HEK293T (cell line): ENCODE results near the gene CELF5.

Experiments used
- CTCF ChIA-PET: fragments of 350-600 bp; formaldehyde crosslinking; extraction: SDS; loops from one replicate; lab custom pipeline; 2021; ENCODE audit warnings: antibody characterized with exemption, inconsistent platforms; lab: Yijun Ruan, JAX
- POLR2A ChIA-PET: fragments of 350-600 bp; formaldehyde crosslinking; extraction: SDS; loops from one replicate; lab custom pipeline; 2020; ENCODE audit warnings: antibody characterized with exemption, inconsistent platforms; lab: Yijun Ruan, JAX
- DNase-seq: peaks from one replicate; pipeline ENCODE4 v3.0.0; 2012; ENCODE audit warnings: mixed read lengths; ENCODE audit errors: extremely low spot score
- ARNT ChIP-seq: fragments of 450-650 bp; IDR thresholded peaks from 2 replicates; pipeline ENCODE4 v1.6.1; 2017; ENCODE audit warnings: mild to moderate bottlenecking
- BHLHE40 ChIP-seq: fragments of 450-650 bp; IDR thresholded peaks from 2 replicates; pipeline ENCODE4 v1.6.1; 2016; ENCODE audit warnings: mild to moderate bottlenecking, moderate library complexity, borderline replicate concordance
- CTBP1 ChIP-seq: fragments of 450-650 bp; IDR thresholded peaks from 2 replicates; pipeline ENCODE4 v1.6.1; 2016; ENCODE audit warnings: borderline replicate concordance
- ELF4 ChIP-seq: fragments of 450-650 bp; IDR thresholded peaks from 2 replicates; pipeline ENCODE4 v1.6.1; 2017; ENCODE audit warnings: antibody characterized with exemption
- FOXA1 ChIP-seq: fragments of 450-650 bp; IDR thresholded peaks from 2 replicates; pipeline ENCODE4 v1.6.1; 2016; ENCODE audit warnings: mild to moderate bottlenecking
- FOXK2 ChIP-seq: fragments of 450-650 bp; IDR thresholded peaks from 2 replicates; pipeline ENCODE4 v1.6.1; 2016; ENCODE audit warnings: mild to moderate bottlenecking
- FOXM1 ChIP-seq: fragments of 450-650 bp; IDR thresholded peaks from 2 replicates; pipeline ENCODE4 v1.6.1; 2017; ENCODE audit warnings: mild to moderate bottlenecking, borderline replicate concordance
- HDGF ChIP-seq: fragments of 450-650 bp; IDR thresholded peaks from 2 replicates; pipeline ENCODE4 v1.6.1; 2017; ENCODE audit warnings: antibody characterized with exemption, borderline replicate concordance
- L3MBTL2 ChIP-seq: fragments of 450-650 bp; conservative IDR thresholded peaks from 2 replicates; pipeline ENCODE4 v1.6.1; 2016; ENCODE audit warnings: mild to moderate bottlenecking
- LEF1 ChIP-seq: fragments of 450-650 bp; IDR thresholded peaks from 2 replicates; pipeline ENCODE4 v1.6.1; 2017; ENCODE audit warnings: mild to moderate bottlenecking, borderline replicate concordance
- NFRKB ChIP-seq: fragments of 450-650 bp; IDR thresholded peaks from 2 replicates; pipeline ENCODE4 v1.6.1; 2016; ENCODE audit warnings: mild to moderate bottlenecking, moderate library complexity
- PKNOX1 ChIP-seq: fragments of 450-650 bp; IDR thresholded peaks from 2 replicates; pipeline ENCODE4 v1.6.1; 2016
- SP1 ChIP-seq: fragments of 450-650 bp; IDR thresholded peaks from 2 replicates; pipeline ENCODE4 v1.6.1; 2017
- SUZ12 ChIP-seq: fragments of 450-650 bp; IDR thresholded peaks from 2 replicates; pipeline ENCODE4 v1.6.1; 2016; ENCODE audit warnings: mild to moderate bottlenecking
- TARDBP ChIP-seq: fragments of 450-650 bp; IDR thresholded peaks from 2 replicates; pipeline ENCODE4 v1.6.1; 2016
- ZNF384 ChIP-seq: fragments of 450-650 bp; IDR thresholded peaks from 2 replicates; pipeline ENCODE4 v1.6.1; 2016

CELF5 gene

GRCh38 chr19:3268326-3268725 lies 43.9 kb downstream of the CELF5 start:
- CTCF ChIA-PET, result no interaction called here
- POLR2A ChIA-PET, result no interaction called here
- no peak for TF ChIP-seq CTBP1
- no peak for TF ChIP-seq ELF4
- no peak for TF ChIP-seq NFRKB
- DNase-seq, result no peak

DNA sequence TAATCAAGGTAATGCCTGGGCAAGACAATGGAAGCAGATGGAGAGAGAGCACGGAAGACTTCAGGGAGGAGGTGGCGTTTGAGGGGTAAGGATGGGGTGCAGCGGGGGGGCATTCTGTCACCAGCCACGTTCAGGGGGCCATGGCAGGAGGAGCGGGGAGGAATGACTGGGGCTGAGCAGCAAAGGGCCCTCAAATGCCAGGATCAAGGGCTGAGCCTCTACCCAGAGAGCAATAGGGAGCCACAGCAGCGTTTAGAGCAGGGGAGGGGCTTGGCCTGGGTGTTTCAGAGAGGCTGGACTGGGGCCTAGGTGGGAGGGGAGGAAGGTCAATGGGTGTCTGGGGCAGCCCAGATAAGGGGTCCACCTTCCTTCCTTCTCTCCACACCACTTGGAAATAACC lies 44.3 kb downstream of the CELF5 start:
- TF ChIP-seq CTBP1 (no peak), LEF1 (no peak), SP1 (no peak), L3MBTL2 (no peak), ZNF384 (no peak), ELF4 (no peak), TARDBP (no peak), PKNOX1 (no peak), NFRKB (no peak), HDGF (no peak), FOXM1 (no peak), SUZ12 (no peak), BHLHE40 (no peak), FOXA1 (no peak), FOXK2 (no peak), ARNT (no peak)
- no peak for DNase-seq
- ChIA-PET CTCF (no interaction called here), POLR2A (no interaction called here)

GRCh38 chr19:3269916-3270671 lies 45.6 kb downstream of the CELF5 start:
- no peak for TF ChIP-seq LEF1
- TF ChIP-seq ZNF384, result no peak
- POLR2A ChIA-PET, result no interaction called here
- no peak for DNase-seq
- CTCF ChIA-PET, result no interaction called here

GRCh38 chr19:3270902-3271301 lies 46.4 kb downstream of the CELF5 start:
- CTCF ChIA-PET, result no interaction called here
- POLR2A ChIA-PET, result no interaction called here

GRCh38 chr19:3272401-3272931 lies 48.0 kb downstream of the CELF5 start:
- DNase-seq, result no peak
- ChIA-PET CTCF (no interaction called here), POLR2A (interaction anchor here (1.1 to 1.7 kb wide), 2 partner anchors 12 to 16 kb away, joined by 4 to 5 read pairs; no protein-coding TSS in a partner anchor)
- TF ChIP-seq FOXK2, result no peak
- no peak for TF ChIP-seq SP1
- TF ChIP-seq ZNF384, result no peak
- TF ChIP-seq L3MBTL2, result no peak
- TF ChIP-seq TARDBP, result no peak
- TF ChIP-seq HDGF, result no peak
- no peak for TF ChIP-seq LEF1
- no peak for TF ChIP-seq BHLHE40
- no peak for TF ChIP-seq FOXM1
- no peak for TF ChIP-seq PKNOX1
- no peak for TF ChIP-seq NFRKB
- no peak for TF ChIP-seq SUZ12
- TF ChIP-seq ARNT, result no peak
- TF ChIP-seq FOXA1, result no peak
- TF ChIP-seq CTBP1, result no peak
- no peak for TF ChIP-seq ELF4

More at GRCh38 chr19:3270902-3271301, 46.4 kb downstream of the CELF5 start:
- DNase-seq, result peak; percentile 36
- TF ChIP-seq FOXA1 (no peak), L3MBTL2 (no peak), SP1 (no peak), BHLHE40 (no peak), SUZ12 (no peak), FOXM1 (no peak), FOXK2 (no peak), ELF4 (no peak), CTBP1 (no peak), HDGF (no peak), PKNOX1 (no peak), ARNT (no peak), TARDBP (no peak), ZNF384 (no peak), LEF1 (no peak), NFRKB (no peak)

DNA sequence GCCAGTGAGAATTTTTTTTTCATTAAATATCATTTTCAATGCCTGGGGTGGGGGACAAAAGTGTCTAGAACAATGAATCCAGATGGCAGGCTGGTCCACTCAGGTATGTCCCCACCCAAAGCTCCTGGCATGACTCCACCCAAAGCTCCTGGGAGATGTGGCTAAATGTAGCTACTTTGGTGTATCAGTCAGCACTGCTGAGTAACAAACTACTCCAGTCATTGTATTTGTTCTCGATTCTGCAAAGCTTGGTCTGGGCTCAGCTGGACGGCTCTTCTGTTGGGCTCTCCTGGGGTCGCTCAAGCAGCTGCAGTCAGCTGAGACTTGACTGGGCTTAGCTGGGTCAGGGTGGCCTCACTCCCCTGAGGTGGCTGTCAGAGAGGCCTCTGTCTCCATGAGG lies 48.5 kb downstream of the CELF5 start:
- POLR2A ChIA-PET, result interaction anchor here (1.1 to 1.7 kb wide), 2 partner anchors 11 to 17 kb away, joined by 4 to 5 read pairs; no protein-coding TSS in a partner anchor

More for the DNA sequence above, 48.5 kb downstream of the CELF5 start:
- CTCF ChIA-PET, result no interaction called here
- DNase-seq, result no peak
- TF ChIP-seq SUZ12, result no peak
- TF ChIP-seq FOXM1, result no peak
- no peak for TF ChIP-seq NFRKB
- no peak for TF ChIP-seq SP1
- TF ChIP-seq FOXK2, result no peak
- TF ChIP-seq FOXA1, result no peak
- TF ChIP-seq ELF4, result no peak
- no peak for TF ChIP-seq TARDBP
- TF ChIP-seq PKNOX1, result no peak
- no peak for TF ChIP-seq HDGF
- no peak for TF ChIP-seq ZNF384
- TF ChIP-seq CTBP1, result no peak
- no peak for TF ChIP-seq L3MBTL2
- no peak for TF ChIP-seq ARNT
- no peak for TF ChIP-seq LEF1
- no peak for TF ChIP-seq BHLHE40
